ENCODE measurements around the gene IFITM1.

GRCh38 chr11:288478-289397, 25.1 kb upstream of the IFITM1 start, which contains the start of gene PGGHG:
- TF ChIP-seq EP300 (IDR thresholded peaks at IDR 0.05; ENCODE audit: low read length) (no peak), ZNF280A (IDR thresholded peaks at IDR 0.05; ENCODE audit: low read depth, partially characterized antibody) (no peak), TAF7 (tag; IDR thresholded peaks at IDR 0.05) (no peak), TCF7 (IDR thresholded peaks at IDR 0.05; ENCODE audit: borderline replicate concordance) (no peak), IRF9 (tag; IDR thresholded peaks at IDR 0.05) (no peak), RBFOX2 (IDR thresholded peaks at IDR 0.05; ENCODE audit: low read depth, low read length) (peak; percentile 73), POLR2AphosphoS5 (IDR thresholded peaks at IDR 0.05; ENCODE audit: control insufficient read depth, insufficient read depth, low read depth, low read length) (0 out of 2 replicates have a peak, but pooled peaks have one; percentile 59), NR1H2 (CRISPR knock-in tag; IDR thresholded peaks at IDR 0.05) (no peak), SNAPC5 (CRISPR knock-in tag; IDR thresholded peaks at IDR 0.05) (no peak), POLR2A (conservative IDR thresholded peaks at IDR 0.05) (0 out of 2 replicates have a peak, but pooled peaks have one; percentile 12), HDAC8 (tag; IDR thresholded peaks at IDR 0.05) (no peak)

All from K562 (cell line).